ENCODE results near the gene EXTL1. TPM values are rescaled to one million over a fixed set of nuclear protein-coding genes. Genes with fewer than 3 reads are reported as not detected.

EXTL1 gene
- total and polyA plus RNA-seq, 10 of the 15 experiments (the other 5 are each of a cell fraction or from before 2014, with no cell fraction given), result not detected

GRCh38 chr1:26035959-26036755, 14.6 kb downstream of the EXTL1 start (continued):
- TF ChIP-seq E2F8 (IDR thresholded peaks at IDR 0.05; ENCODE audit: low read depth, partially characterized antibody) (no peak), CBFB (IDR thresholded peaks at IDR 0.05; ENCODE audit: low read depth) (no peak), EGR1 (IDR thresholded peaks at IDR 0.05; ENCODE audit: borderline replicate concordance in 1 of 2, low read depth in 2 of 2, low read length in 2 of 2) (no peak), NKRF (conservative IDR thresholded peaks at IDR 0.05) (no peak)

Data from GM12878 (cell line).